Right hindlimb (tissue), 1 donor: Measurements from ENCODE around the gene CMTR2.

Experiments
- DNase-seq: peaks from one replicate; pipeline ENCODE4 v3.0.0-alpha.2; 2018

Gene CMTR2

DNA sequence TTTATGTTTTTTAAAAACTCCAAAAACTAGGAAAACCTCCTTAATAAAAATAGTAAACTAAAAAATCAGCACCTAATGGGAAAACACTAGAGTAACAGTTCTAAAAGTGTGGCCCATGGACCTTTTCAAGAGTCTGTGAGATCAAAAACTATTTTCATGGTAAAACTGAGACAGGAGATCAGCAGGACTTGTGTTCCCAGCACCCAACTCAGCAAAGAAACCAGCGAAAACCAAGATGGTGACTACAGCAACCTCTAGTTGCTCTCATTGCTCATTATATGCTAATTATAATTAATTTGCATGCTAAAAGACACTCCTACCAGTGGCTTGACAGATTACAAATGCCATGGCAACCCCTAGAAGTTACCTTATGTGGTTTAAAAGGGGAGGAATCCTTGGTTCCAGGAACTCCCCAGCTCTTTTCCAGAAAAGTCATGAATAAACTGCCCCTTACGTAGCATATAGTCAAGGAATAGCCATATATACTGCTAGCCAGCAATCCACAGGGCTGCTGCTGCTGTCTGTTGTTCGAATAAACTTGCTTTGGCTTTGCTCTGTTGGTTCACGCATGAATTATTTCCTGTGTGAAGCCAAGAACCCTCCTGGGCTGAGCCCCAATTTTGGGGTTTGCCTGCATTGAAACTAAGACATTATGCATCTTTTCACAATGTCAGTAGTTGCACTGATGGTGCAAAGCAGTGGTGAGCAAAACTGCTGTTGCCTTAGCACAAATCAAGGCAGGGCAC lies 12.4 kb downstream of the CMTR2 start:
- no peak for DNase-seq

DNA sequence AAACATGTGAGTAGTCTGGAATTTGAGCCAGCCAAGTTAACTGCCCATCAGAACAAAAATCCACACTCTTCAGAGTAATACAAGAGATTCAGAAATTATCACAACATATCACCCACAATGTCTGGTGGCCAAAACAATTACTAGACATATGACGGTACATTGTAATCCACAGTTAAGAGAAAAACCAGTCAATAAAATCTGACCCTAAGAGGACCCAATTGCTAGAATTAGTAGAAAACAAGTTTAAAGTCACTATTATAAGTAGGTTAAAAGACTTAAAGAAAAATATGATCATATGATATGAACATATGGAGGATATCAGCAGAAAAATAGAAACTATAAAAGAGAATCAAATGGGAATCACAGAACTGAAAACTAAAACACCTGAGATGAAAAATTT lies 15.8 kb downstream of the CMTR2 start:
- DNase-seq: no peak

GRCh38 chr16:71264299-71264698 lies 24.9 kb downstream of the CMTR2 start:
- DNase-seq: no peak

DNA sequence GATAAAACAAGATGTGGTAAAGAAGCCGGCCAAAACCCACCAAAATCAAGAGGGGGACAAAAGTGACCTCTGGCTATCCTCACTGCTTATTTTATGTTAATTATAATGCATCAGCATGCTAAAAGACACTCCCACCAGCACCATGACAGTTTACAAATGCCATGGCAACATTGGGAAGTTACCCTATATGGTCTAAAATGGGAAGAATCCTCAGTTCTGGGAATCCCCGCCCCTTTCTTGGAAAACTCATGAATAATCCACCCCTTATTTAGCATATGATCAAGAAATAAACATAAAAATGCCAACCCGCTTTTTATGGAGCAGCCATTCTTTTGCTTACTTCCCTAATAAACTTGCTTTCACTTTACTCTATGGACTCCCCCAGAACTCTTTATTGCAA lies 25.6 kb downstream of the CMTR2 start:
- DNase-seq: no peak

DNA sequence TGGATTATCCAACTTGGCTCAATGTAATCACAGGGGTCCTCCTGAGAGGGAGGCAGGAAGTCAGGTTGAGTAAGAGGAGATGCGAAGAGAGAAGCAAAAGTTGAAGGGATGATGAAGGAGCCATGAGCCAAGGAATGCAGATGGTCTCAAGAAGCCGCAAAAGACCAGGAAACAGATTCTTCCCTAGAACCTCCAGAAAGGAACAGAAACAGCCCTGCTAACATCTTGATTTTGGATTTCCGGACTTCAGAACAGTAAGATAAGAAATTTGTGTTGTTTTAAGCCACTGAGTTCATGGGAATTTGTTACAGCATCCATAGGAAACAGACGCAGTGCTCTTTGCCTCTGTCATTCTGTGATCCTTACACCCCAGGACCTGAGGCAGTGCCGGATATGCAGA lies 26.8 kb downstream of the CMTR2 start:
- no peak for DNase-seq

DNA sequence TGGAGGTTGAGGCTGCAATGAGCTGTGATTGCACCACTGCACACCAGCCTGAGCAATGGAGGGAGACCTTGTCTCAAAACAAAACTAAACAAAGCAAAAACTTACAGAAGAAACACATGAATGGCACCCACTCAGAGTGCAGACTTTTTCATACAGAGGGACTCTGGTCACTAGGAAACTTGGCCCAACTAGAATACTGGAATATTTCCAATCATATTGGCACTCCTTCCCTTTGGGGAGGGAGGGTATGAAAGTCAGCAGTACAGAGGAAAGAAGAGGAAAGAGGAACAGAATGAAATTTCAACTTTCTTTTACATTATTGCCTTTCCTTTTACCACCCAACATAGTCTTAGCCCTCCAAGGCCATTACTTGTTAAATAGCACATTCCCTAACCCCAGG lies 28.2 kb downstream of the CMTR2 start:
- DNase-seq: no peak

DNA sequence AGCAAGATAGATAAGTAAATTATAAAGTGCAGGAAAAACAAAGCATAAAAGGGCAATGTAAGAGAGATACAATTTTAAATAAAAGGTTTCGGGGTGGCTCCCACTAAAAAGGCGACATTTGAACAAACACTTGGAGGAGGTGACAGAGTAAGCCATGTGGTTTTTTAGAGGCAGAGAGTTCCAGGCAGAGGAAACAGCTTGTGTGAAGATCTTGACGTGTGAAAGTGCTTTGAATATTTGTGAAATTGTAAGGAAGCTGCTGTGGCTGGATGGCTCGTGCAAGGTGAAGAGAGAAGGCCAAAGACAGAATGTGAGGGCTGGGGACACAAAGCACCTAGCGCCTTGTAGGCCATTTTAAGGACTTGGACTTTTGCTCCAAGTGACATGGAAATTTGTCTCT lies 30.1 kb downstream of the CMTR2 start:
- DNase-seq: no peak

- no peak for DNase-seq
These were observed 30.8 kb downstream of the CMTR2 start for GRCh38 chr16:71258372-71258771.

GRCh38 chr16:71257768-71258167 lies 31.4 kb downstream of the CMTR2 start:
- DNase-seq: no peak

DNA sequence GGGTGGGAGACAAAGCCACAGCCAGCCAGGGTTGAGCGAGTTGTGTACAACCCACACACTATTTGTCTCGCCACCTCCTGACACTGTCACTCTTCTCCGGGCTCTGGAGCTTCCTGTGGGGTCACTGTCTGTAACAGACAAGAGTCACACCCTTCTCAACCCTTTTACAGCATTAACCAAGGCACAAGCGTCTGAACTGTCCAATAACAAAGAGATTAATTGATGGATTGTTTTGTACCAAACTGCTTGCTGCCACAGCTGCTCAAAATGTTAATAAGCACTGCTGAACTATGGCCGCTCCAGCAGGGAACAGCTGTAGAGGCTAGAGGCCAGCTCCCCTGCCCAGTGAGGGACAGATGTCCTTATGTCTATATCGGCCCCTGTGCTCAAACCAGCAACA lies 33.5 kb downstream of the CMTR2 start:
- DNase-seq: peak; percentile 76

- DNase-seq: peak; percentile 74
These were observed 34.2 kb downstream of the CMTR2 start for GRCh38 chr16:71254832-71255525.

DNA sequence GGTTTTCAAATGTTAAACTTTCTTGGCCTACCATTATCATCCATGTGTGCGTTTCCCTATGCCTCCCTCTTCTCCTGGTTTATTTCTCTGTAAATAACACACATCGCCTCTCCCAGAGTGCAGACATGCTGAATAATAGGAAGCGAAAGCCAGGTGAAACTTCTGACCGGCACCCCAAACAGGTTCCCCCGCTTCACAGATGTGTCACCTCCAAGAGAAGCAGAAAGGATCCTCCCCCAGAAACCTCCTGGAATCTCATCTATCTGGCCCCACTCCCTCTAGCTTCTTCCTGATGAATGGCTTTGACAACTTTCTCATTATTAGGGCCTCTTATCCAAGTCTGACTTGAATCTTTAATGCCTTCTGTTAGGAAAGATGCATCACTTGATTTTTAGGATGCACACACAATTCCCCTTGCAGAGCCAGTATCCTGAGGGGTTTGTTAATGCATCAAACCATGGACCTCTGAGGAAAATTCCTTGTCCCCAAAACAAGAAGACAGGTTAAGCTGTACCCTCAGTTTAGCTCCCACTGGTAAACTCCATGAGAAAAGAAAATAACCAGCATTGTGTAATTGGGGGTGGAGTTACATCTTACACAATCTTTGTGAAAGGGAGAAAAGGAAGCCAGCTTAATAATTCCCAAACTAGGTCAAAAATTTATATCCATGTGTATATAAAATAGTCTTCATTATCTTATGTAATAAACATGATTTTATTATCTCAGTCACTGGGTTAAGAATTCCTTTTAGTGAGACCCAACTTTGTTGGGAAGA lies 38.6 kb downstream of the CMTR2 start:
- DNase-seq: no peak

GRCh38 chr16:71249399-71249798 lies 39.8 kb downstream of the CMTR2 start:
- no peak for DNase-seq

DNA sequence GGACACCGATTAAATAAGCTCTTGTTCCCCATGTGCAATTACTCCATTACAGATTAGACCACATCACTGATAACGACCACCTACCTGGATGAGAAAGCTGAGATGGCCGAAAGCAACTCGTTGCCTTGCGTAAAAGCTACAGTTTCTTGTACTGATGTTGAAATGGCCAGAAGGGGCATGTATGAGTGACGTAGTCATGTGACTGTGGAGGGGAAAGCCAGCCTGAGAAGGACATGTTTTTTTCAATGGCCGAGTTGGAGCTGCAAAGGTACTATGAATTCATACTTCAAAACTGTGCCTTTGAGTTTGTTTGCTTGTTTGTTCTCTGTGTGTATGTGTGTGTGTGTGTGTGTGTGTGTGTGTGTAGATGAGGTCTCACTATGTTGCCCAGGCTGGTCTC lies 41.7 kb downstream of the CMTR2 start:
- DNase-seq: no peak

GRCh38 chr16:71246309-71246708 lies 42.9 kb downstream of the CMTR2 start:
- DNase-seq: no peak

DNA sequence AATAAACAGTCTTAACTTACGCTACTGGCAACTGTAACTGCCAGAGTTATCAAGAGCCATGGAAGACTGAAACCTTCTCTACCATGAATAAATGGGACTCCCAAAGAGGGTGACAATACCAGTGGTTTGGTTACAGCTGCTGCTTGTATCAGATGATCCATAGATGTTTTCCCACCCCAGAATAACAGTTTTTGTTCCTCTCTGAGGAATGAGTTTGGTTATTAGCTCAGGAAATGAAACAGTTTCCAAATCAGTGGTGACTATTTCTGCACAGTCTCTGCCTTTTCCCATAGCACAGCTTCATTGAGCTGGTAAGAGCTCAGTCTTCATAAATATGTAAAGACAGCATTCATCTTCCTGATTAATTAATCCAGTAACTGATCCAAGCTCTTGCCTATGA lies 44.7 kb downstream of the CMTR2 start:
- no peak for DNase-seq

DNA sequence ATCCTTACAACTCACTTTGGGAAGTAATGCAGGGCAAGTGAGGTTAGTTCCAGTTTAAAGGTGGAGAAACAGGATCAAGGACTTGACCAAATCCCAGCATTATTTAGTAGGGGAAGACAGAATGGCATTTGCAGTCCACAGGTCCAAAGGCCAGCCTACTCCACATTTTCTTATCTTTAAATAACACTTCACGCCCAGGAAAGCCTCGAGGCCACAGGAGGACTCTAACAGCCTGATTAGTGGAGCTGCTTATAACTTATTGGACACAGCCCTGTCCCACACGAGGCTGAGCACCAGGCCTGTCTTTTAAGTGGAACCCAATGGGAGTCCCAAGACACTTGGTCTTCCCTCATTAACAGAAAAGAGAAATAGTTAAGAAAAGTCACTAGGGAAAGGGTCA lies 46.6 kb downstream of the CMTR2 start:
- no peak for DNase-seq

GRCh38 chr16:71242036-71242435 lies 47.2 kb downstream of the CMTR2 start:
- DNase-seq: no peak
